Stimulated activated CD4-positive, alpha-beta T cell treated with anti-CD3 and anti-CD28 coated beads, TNF-alpha, amount 100 ng/mL, for 48 hours (primary cell): ENCODE measurements around the gene FOLR3.
A peak's percentile ranks its signal among the peaks of the same experiment; 100 is the strongest.
"Not testable (repeated sequence)": the region's sequence is repeated elsewhere in the genome, so short reads cannot be mapped to it uniquely, and the experiment has no call there.

Source experiments
- DNase-seq, 3 donors: peaks; one replicate each; pipeline ENCODE4 v3.0.0-alpha.2; 2020; ENCODE audit warnings: low read depth in 3 of 3

The FOLR3 gene

DNA sequence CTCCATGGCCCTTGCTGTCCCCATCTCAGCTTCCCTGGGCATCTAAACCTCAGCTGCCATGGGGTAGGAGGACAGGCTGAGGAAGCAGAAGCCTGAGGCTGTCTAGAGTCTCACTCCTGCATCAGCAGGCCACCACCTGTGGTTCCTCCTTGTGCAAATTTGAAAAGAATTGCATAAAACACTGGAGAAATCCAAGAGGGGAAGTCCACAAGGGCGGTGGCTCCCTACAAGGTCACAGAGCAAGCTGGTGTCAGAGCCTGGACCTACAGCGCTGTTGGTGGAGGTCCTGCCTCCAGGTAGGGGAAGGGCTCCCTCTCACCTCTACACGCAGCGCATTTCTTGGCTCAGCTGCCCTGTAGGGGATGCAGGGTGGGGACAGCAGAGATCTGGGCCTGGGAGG lies at the start of gene FOLR3:
Gene FOLR3 (plus strand): TSS at position 253 of the 400 bp plus-strand sequence. CDS start 228 bp downstream, outside the sequence.
- DNase-seq, result not testable (repeated sequence)

DNA sequence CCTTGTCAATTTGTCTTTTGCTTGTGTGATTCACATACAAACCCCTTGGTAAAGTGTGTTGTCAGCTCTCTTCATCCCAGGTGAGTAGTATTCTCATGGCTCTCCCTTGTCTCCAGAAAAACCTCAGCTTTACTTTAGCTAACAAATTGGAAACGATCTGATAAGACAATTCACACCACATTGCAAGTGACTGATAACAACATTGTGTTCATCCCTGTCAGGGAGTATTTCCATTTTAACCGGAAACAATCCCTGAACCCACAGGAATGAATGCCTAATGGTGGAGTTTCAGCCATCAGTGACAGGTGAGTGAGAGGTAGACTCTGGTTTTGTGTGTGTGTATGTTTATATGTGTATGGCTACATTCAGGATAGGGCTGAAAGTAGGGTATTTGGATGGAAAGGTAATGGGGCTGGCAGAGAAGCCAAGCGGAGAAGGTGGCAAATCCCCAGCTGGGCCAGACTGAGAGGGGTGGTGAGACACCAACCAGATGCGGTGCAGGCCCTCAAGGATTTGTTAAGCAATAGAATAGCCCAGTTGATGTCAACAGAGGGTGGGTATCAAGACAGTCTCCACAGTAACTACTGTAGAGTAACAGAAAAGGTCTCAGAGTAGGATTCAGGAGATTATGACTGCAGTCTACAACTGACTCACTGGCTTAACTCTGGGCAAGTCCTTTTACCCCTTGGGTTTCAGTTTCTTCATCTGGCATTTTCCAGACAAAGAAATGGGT lies 47.3 kb upstream of the FOLR3 start:
- no peak for DNase-seq

DNA sequence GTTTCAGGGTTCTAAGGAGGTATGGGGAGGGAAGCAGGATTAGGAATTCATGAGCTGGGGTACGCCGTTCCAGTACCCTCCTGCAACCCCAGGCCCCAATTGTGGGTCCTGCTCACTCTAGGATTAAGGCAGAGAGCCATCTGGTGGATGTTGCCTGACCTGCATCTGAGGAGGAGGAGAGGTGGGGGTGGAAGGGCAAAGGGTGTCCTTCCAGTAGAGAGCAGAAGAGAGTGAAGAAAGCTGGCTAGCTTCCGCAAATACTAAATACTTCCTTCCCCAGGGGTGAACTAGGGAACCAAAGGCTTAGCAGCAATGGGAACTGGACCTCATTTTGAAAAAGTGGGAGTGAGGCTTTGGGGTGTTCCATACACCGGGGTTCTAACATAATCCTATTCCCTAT lies 44.2 kb upstream of the FOLR3 start:
- peak in 2 of 3 donors; percentile 38 to 39 for DNase-seq

DNA sequence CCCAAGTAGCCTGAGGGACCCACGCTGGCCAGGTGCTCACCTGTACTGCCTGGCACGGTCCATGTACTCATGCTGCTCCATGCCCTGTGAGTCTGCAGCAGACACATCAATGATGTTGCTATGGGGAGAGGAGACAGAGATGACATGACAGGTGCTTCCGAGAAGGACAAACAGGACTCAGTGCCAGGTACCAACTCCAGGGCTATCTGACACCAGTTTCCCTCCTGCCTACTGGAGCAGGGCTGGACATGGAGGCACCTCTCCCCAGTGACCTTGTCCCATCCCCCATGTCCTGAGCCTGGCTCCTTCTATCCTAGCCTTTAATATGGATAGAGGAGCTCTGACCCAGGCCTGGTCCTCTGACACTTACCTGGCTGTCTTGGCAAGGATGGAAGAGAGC lies 36.8 kb upstream of the FOLR3 start:
- DNase-seq, result no peak

DNA sequence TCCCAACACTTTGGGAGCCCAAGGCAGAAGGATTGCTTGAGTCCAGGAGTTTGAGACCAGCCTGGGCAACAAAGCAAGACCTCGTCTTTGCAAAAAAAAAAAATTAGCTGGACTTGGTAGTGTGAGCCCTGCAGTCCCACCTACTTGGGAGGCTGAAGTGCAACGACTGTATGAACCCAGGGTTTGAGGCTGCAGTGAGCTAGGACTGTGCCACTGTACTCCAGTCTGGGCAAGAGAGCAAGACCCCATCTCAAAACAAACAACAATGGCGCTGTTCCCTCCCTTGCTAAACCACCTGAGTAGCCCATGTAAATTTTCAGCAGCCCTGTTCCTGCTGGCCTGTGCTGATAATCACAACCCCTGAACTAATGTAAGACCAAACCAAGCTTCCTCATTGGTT lies 35.5 kb upstream of the FOLR3 start:
- no peak for DNase-seq

DNA sequence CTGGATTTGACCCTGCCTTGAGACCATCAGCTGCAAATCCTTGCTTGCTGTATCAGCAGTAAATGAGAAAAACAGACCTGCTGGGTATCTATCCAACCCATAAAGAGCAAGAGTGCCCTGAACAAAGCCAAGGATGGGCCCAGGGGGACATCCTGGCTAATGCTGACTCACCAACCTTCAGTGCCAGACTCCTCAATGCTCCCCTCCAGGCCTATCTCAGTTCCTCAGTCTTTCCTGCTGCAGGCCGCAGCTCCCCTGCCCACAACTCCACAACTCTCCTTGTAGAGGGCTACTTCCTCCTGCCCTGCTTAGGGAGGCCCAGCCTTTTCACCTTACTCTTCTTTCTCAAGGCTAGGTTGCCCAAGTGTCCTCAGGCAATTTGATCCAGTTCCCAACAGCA lies 35.1 kb upstream of the FOLR3 start:
- no peak for DNase-seq

DNA sequence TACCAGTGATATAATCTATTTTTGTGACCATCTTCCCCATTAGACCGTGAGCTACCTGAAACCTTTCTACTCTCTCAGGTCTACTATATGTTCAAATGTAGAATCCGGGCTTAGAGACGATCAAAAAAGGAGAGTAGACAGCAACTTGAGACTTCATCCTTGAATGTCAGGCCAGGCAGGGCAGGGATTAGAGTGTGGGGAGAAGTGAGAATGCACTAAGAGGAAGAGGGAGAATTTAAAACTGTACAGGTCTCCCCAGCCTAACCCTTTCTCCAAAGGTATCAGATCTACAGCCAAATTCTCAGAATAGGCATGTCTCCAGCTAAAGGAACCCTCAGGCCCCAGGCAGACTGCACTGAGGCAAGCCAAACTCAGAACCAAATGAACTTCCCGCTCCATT lies 33.4 kb upstream of the FOLR3 start:
- no peak for DNase-seq

DNA sequence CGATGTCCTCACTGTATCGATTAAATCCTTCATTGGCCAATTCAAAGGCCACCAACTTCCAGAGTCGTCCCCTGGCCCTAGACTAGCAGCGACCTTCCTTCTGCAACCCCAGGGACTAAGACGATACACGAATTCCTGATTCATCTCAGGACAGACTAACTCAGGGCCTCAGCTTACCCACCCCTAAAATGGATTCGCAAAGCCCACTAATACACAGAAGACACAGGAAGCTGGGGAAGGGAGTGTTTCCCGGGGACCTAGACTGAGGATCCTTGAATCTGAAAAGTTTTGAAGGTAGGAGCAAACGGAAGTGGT lies 32.9 kb upstream of the FOLR3 start:
- no peak for DNase-seq

DNA sequence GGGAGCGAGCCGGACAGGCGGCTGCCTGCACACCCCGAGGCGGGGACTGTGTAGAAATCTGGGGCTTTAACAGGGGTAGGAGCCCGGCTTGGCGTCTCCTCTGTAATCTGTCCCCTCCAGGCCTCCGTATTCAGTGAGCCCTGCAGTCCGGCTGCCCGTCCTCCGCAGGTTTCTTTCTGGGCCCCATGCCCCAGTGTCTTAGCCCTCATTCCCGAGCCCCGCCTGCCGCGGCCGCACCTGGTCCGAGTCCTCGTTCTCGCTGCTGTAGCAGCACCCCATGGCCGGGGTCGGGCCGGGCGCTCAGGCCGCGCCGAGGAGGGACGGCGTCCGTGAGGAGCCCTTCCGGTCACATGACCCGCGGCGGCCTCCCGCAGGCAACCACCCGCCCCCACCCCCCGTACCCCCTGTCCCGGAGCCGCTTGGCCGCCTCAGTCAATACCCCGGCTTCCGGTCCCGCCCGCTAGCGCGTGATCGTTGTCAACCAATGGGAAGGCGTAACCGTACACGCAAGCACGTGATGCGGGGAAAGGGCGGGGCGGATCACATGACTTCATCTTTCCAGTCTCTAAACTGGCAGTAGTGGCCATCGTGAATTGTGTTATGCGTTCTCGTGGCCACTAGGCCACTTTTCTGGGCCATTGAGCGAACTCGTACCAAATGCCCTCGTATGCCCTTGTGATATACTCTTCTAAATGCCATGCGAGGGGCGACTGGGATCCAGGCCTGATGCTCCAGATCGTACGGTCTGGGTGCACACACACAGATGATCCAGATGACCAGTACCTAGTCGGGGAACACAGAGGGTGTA lies 32.4 kb upstream of the FOLR3 start, which contains the start of gene LAMTOR1:
Gene LAMTOR1 (minus strand): TSS at position 352 of the 808 bp plus-strand sequence. CDS start 73 bp downstream, at position 279.
- DNase-seq, result peak; percentile 96 to 99 (median 98)

DNA sequence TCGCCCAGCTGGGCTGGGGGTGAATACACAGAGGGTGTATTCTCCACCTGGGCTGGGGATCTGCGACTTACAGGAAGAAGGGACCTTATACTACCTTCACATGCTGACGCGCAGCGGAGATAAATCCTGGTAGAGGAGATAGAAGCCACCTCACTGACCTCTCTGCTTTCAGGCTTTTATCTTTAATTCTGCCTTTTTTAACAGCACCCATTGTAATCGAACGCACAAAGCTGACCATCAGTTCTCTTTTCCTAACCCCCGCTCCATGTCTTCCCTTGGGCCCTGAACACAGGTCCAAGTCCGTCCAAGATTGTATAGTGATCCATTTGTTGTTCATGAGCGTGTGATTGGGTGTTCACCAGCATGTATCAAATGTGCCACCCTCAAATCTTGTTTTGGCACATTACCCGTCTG lies 31.8 kb upstream of the FOLR3 start:
- DNase-seq, result no peak

DNA sequence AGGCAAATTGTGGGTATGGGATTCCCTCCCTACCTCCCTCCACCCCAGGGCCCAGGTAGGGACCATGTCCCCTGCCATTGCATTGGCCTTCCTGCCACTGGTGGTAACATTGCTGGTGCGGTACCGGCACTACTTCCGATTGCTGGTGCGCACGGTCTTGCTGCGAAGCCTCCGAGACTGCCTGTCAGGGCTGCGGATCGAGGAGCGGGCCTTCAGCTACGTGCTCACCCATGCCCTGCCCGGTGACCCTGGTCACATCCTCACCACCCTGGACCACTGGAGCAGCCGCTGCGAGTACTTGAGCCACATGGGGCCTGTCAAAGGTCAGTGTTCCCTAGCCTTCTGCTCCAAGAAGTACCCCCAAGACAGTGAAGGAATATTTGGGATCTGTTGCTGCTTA lies 29.6 kb upstream of the FOLR3 start, which contains the start of gene TOMT:
Gene TOMT (plus strand): TSS at position 37 of the 400 bp plus-strand sequence. CDS start 28 bp downstream, at position 65.
- no peak for DNase-seq

DNA sequence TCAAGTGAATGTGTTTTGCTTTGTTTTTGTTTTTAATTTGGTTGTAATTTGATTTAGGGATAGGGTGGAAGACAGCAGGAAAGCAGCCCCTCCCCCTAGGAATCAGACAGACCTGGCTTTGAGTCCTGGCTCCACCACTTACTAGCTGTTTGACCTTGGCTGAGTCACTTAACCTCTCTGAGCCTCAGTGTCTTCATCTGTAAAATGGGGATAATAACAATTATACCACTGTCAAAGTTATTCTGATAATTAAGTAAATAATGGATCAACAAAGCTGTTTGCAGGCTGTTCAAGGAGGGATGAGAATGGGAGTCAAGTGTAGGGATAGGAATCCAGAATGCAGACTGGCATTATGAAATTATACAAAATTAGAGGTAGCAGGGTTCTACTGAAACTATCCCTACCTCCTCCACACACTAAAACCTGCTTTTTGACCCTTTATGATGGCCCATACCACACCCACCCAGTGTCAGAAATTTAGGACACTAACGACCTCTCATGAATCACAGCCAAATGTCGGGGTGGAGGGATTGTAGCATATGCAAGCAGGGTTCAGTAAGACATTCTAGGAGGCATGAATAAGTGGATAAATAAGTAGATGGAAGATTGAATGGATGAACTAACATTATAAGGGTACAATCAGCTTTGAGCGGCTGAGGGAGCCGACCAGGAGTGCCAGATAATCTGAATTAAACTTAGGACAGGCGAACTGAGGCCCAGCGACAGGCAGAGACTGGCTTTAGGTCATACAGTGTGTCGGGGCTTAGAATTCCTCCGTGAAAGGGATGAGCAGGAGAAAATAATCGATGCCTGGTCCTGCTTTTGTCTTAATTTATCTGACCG lies 24.0 kb upstream of the FOLR3 start:
- no peak for DNase-seq

DNA sequence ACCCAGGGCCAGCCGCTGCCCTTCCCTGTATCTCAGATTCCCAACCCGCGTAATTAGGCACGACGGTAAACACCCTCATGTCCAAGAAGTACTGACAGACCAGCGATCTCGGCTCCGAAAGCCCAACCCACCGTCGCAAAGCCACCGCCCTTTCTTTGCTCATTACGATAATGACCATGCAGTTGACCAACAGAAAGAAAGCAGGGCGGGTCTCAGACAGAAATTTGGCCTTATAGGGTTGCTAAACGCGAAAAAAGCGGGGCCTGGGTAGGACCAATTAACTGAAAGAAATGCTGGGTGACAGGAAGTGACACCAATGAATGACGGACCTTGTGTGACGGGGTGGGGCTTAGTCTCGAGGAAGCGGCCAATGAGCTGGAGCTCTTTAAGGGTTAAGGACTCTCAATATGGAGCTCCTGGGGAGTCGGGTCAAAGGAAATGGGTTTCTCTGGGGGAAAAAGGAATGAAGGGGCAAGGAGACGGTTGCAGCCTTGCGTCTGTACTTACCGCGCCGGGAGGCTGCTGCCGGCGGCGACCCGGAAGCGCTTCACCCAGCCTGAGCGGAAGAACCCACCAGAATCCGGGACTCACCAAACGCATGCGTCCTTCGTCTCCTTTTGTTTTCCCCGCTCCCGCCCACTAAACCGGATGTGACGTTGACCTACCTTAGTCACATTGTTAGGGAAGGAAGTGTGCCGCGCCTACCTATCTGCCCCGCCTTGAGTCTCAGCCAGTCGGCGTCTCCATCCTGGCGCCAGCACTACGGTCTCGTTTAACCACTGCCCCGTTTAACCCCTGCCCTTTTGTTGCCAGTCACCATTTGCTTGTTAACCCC lies 23.2 kb upstream of the FOLR3 start, which contains the start of gene ANAPC15:
Gene ANAPC15 (minus strand): TSS at position 553 of the 835 bp plus-strand sequence. CDS start 1,419 bp downstream, outside the sequence.
- DNase-seq, result peak; percentile 99 to 100 (median 99)

DNA sequence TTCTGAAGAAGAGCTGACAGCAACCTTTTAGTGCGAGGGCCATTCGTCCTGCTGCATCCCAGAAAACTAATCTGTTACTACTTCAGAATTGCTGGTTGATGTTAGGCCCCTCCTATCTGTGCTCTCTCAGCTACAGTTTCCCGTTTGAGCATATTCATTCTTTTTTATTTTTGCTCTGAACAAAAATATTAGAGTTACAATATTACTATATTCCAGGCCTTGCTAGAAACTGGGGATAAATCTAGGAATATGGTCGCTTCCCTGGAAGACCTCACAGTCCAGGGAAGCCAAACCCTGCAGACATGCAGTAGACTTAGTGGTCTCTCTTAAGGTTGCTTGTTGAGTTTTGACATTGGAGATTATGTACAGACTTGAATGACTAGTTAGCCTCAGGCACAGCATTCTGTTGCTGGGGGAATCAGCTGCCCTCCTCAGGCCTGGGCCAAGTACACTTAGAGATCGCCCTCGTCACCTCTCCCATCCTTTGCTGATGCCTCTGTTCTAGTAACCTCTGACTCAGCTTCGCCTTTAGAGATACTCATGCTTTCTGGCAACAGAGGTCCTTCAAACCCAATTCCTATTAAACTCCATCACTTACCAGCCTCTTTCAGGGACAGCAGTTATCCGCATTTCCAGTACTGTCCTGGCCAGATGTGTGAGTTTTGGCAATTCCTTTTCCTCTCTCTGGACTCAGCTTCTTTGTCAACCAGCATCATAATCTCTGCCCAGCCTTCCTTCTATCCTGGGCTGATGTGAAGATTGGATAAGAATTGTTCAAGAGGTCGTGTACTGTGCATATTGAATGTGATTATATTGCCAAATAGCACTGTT lies 22.3 kb upstream of the FOLR3 start:
- DNase-seq, result no peak

DNA sequence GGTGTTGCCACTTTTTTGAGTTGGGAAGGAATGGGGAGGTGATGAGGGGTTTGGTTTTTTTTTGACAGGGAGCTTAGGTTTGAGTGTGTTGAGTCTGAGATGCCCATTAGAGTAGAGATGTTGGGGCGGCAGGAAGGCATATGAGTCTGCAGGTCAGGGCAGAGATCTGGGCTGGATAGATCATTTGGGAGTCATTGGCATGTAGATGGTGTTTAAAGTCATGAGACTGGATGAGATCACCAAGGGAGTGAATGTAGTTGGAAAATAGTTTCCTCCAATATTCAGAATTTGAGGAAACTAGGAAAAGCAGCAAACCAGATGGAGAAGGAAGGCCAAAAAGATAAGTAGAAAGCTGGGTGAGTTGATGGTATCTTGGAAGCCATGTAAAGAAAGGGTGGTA lies 21.0 kb upstream of the FOLR3 start:
- DNase-seq, result no peak

DNA sequence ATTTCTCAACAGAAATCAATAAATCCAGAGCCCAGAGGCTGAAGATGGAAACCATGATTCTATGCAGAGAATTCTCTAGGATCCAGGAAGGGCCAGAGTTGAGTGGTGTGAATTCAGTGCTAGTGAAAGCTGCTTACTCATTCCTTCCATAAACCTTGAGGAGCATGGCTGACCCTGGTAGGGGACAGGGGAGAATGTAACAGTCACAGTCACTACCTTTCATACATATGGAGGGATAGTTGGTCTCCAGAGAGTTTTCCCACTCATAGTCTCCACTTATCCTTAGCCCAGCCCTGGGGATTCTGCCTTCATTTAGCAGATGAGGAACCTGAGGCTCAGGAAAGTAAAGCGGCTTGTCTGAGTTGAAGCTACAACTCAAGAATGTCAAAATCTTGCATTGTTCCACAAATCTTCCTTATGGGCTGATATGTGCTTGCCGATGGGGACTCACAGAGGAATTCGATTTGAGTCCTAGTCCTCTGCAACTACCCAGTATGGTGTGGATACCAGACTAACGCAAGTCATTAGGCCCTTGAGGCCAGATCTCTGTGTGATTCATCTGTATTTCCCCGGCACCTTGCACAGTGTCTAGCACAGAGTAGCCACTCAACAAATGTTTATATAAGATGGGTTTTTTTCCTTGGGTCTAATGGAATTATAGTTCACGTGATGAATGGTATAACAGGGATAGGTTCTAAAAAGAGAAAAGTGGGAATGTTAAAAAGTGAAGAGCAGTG lies 19.3 kb upstream of the FOLR3 start:
- no peak for DNase-seq

DNA sequence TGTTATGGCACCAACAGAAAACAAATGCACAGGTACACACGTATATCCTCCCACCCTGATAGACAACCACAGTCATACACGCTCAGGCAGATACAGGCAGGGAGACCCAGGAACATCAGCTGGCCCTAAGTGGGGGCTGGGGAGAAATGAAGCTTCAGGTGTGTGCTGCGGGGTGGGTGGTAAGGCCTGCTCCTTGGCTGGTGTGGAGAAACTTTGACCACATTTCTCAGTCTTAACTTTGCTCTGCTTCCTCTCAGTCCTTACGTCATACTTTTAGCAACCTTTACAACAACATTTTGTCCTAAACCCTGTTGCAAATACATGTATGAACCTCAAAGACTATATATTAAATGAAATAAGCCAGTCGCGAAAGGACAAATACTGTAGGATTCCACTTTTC lies 16.3 kb upstream of the FOLR3 start:
- no peak for DNase-seq

DNA sequence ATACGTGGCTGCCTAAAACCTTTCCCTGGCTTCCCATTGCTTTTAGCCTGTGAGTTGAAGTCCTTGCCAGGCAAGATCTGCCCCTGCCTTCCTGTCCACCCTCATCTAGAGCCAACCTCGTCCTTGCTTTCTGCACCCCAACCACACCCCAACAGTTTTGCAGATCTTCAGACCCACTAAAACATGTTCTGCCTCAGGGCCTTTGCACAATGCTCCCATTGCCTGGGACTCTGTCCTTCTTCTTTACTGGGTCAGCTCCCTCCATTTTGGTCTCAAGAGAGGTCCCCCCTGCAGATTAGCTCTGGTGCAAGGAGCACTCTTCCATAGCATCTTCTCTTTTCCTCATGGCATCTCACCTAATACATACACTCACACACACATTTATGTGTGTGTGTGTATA lies 14.6 kb upstream of the FOLR3 start:
- no peak for DNase-seq

DNA sequence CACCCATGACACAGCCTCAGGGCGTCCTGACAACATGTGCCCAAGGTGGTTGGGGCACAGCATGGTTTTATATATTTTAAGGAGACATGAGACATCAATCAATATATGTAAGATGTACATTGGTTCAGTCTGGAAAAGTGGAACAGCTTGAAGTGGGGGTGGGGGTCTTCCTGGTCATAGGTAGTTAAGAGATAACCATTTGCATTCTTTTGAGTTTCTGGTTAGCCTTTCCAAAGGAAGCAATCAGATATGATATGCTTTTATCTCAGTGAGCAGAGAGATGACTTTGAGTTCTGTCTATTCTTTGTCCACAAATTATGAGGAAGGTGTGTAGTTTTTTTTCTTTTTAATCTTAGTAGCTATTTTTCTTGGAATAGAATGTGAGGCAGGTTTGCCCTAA lies 12.9 kb upstream of the FOLR3 start:
- no peak for DNase-seq
